22Rv1 (cell line): ENCODE data around the gene SBF2.

Source experiments
- H3K27ac ChIP-seq: fragments of 450-650 bp; 2 replicates; pipeline ENCODE4 v1.5.1; 2017
- CTCF ChIP-seq: fragments of 450-650 bp; IDR thresholded peaks from 2 replicates; pipeline ENCODE4 v1.5.1; 2017; ENCODE audit warnings: mild to moderate bottlenecking
- ZFX ChIP-seq: fragments of 450-650 bp; IDR thresholded peaks from 2 replicates; pipeline ENCODE4 v1.6.1; 2017; ENCODE audit warnings: antibody characterized with exemption, borderline replicate concordance

The SBF2 gene

GRCh38 chr11:10113852-10114251, 180.2 kb downstream of the SBF2 start:
- TF ChIP-seq ZFX (no peak), CTCF (no peak)
- no peak overlapping the region for H3K27ac ChIP-seq

- TF ChIP-seq ZFX (no peak), CTCF (no peak)
- no peak overlapping the region for H3K27ac ChIP-seq
Observed at GRCh38 chr11:10109806-10110205, 184.2 kb downstream of the SBF2 start.

DNA sequence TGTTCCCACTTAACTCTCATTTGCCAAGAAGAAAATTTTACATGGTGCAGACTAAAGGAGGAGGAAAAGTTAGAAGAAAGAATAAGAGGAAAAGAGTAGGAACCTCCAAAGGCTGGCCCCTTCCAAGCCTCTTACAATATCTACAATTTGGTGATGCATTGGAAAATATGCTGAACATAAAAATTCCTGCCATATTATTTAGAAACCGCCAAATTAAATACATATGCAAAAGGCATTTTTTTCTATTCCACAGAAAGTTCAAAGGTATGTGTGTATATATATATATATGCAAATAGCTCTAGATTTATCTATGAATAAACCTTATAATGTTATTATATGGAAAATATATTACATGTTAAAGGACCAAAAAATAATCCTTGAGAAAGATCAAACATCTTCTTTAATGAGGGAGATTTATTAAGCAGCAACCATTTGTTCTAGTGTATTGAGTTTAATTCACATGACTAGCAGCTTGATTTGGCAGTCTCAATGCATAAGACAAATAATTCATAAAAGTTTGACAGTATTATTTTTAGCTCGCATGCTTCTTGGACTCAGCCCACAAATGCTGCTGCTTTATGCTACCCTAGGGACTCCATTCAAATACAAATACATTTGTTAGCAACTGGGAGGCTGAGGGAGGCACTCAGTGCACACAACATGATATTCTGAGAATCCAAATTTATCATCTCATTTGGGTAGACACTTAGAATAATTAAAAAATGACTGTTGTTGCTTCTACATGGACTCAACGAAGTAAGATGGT, 184.9 kb downstream of the SBF2 start:
- H3K27ac ChIP-seq = no peak overlapping the region
- no peak for TF ChIP-seq ZFX
- TF ChIP-seq CTCF = no peak

- H3K27ac ChIP-seq = no peak overlapping the region
- TF ChIP-seq ZFX = no peak
- TF ChIP-seq CTCF = no peak
Observed at GRCh38 chr11:10107497-10107896, 186.5 kb downstream of the SBF2 start.

DNA sequence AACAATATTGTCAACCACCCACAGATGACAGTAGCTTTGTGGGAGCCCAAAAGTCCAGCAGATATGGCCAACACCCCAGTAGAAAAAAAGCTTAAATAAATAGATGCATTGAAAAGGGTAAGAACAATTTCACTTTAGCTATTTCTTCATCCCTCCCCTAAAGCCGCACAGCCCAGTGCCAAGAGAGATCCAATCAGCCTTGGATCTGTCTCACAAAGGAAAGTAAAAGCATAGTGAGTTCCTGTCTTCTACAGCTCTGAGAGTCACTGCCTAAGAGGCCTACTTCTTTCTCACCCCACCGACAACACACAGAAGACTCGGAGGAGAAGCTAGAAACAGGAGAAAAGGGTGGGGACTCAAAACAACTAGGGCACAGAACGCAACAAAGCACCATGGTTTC, 196.4 kb downstream of the SBF2 start:
- no peak overlapping the region for H3K27ac ChIP-seq
- no peak for TF ChIP-seq ZFX

GRCh38 chr11:10096987-10097386, 197.0 kb downstream of the SBF2 start:
- no peak overlapping the region for H3K27ac ChIP-seq

DNA sequence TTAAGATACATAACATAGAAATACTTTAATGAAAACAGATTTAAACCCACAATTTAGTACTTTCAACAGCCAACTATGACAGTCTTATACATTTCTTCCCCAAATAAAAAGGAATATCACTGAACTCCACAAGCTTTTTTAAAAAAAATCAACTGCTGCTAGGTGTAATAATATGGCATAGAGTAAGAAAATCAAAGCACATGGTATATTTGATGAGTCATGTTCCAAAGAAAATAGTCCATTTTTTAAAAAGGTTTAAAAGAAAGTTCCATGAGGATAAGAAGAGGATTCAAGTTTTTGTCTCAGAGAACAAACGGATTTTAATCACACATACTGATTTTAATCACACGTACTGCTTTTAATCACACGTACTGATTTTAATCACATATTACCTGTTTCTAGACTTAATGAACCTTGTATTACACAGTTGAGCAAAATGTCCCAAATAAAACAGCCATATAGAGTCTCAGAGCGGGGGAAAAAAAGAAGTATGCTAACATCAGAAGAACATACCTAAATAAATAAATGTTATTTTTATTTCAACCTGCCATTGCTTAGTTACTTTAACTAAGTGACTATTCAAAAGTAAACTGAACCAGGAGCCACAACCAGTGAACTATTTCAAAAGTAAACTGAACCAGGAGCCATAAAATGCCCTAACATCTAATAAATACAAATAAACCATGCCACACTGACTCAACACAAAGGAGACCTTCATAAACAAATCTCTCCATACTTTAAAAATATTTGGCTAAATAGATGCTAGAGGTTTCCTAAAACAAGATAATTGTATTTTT, 198.4 kb downstream of the SBF2 start:
- no peak for TF ChIP-seq ZFX

More at GRCh38 chr11:10096987-10097386, 197.0 kb downstream of the SBF2 start:
- TF ChIP-seq CTCF (no peak), ZFX (no peak)

GRCh38 chr11:10092426-10092825, 201.6 kb downstream of the SBF2 start:
- no peak for TF ChIP-seq ZFX
- TF ChIP-seq CTCF = no peak
- no peak overlapping the region for H3K27ac ChIP-seq

More for the DNA sequence above, 198.4 kb downstream of the SBF2 start:
- H3K27ac ChIP-seq = no peak overlapping the region
